Panc1 (cell line): ENCODE measurements around the gene TANC1. TPM values are rescaled to one million over a fixed set of nuclear protein-coding genes. Genes with fewer than 3 reads are reported as not detected.

Source experiments
- ATAC-seq: fragments of 200-7000 bp; cut with Tn5 transposase; 2 replicates; pipeline ENCODE4 v1.9.1; 2020; ENCODE audit warnings: mild to moderate bottlenecking, moderate library complexity
- BruUV-seq: library from RNA; stranded (reverse); fragments of 400-500 nt; replicated peaks from 2 replicates; lab custom pipeline; 2021; lab: Mats Ljungman, UMichigan
- CTCF ChIA-PET: fragments of 300-600 bp; sonication (Branson Sonifier 250); formaldehyde crosslinking; loops from one replicate; lab custom pipeline; 2022; ENCODE audit warnings: antibody characterized with exemption; lab: Charles Lee
- POLR2A ChIA-PET: fragments of 300-600 bp; sonication (Branson Sonifier 250); formaldehyde crosslinking; loops from one replicate; lab custom pipeline; 2022; ENCODE audit warnings: antibody characterized with exemption; lab: Charles Lee
- DNase-seq: peaks from one replicate; pipeline ENCODE4 v3.0.0-alpha.2; 2010; ENCODE audit warnings: low read depth, low spot score
- H3K27ac ChIP-seq: 2 replicates; pipeline ENCODE4 v1.5.1; 2011; ENCODE audit warnings: mild to moderate bottlenecking, low read length, inconsistent platforms
- H3K27me3 ChIP-seq: fragments of 200-500 bp; sonication (Bioruptor generic); 2 replicates; pipeline ENCODE4 v1.6.0; 2014; ENCODE audit warnings: low read length, inconsistent platforms; ENCODE audit not compliant: control insufficient read depth, insufficient read depth
- H3K36me3 ChIP-seq: fragments of 200-500 bp; sonication (Bioruptor generic); 2 replicates; pipeline ENCODE4 v1.5.1; 2014; ENCODE audit warnings: inconsistent platforms, mild to moderate bottlenecking, low read length, moderate library complexity; ENCODE audit not compliant: control insufficient read depth, insufficient read depth
- H3K4me1 ChIP-seq: 2 replicates; pipeline ENCODE4 v1.5.1; 2011; ENCODE audit warnings: inconsistent platforms, mild to moderate bottlenecking, low read length, moderate library complexity; ENCODE audit not compliant: control insufficient read depth, insufficient read depth
- H3K4me3 ChIP-seq, 2 experiments: 2 replicates each; pipeline ENCODE4 v1.5.1; 2011 to 2012; ENCODE audit warnings: low read depth in 2 of 2, low read length in 2 of 2, mild to moderate bottlenecking in 2 of 2, inconsistent platforms in 1 of 2, moderate library complexity in 1 of 2
- H3K9me3 ChIP-seq: fragments of 200-500 bp; sonication (Bioruptor generic); 2 replicates; pipeline ENCODE4 v1.5.1; 2014; ENCODE audit warnings: low read depth, mild to moderate bottlenecking, inconsistent platforms, low read length, moderate library complexity; ENCODE audit not compliant: control insufficient read depth, insufficient read depth
- CTCF ChIP-seq: fragments of 450-650 bp; IDR thresholded peaks from 2 replicates; pipeline ENCODE4 v1.5.1; 2017; ENCODE audit warnings: mild to moderate bottlenecking
- POLR2AphosphoS5 ChIP-seq: IDR thresholded peaks from 2 replicates; pipeline ENCODE4 v1.6.1; 2012; ENCODE audit warnings: mild to moderate bottlenecking, low read depth, low read length, moderate library complexity
- REST ChIP-seq, 2 experiments: IDR thresholded peaks; 2 replicates each; pipeline ENCODE4 v1.6.1; 2011 to 2012; ENCODE audit warnings: low read depth in 2 of 2, control low read depth in 1 of 2, low read length in 1 of 2, mild to moderate bottlenecking in 1 of 2, moderate library complexity in 1 of 2; ENCODE audit not compliant: insufficient read depth in 1 of 2
- SIN3A ChIP-seq: IDR thresholded peaks from 2 replicates; pipeline ENCODE4 v1.6.1; 2012; ENCODE audit warnings: low read depth, mild to moderate bottlenecking, low read length, moderate library complexity, borderline replicate concordance; ENCODE audit not compliant: insufficient read depth
- TCF7L2 ChIP-seq: IDR thresholded peaks from 2 replicates; pipeline ENCODE4 v1.6.1; 2011; ENCODE audit warnings: mild to moderate bottlenecking, low read depth, low read length, inconsistent platforms
- in situ Hi-C: cut with HindIII; loops from 2 replicates; pipeline ENCODE4 v1.10.0; 2016; ENCODE audit warnings: low sequenced_read_pairs, low pct_unique_long_range_greater_than_20kb
- intact Hi-C: fragments of 100-400 bp; cut with micrococcal nuclease; formaldehyde crosslinking; loops from one replicate; pipeline ENCODE4 v1.10.0; 2022; ENCODE audit not compliant: unreplicated experiment
- total RNA-seq: library from RNA; stranded (reverse); gene quantifications from one replicate; pipeline ENCODE4 v1.2.1, GENCODE V29; 2021; ENCODE audit not compliant: unreplicated experiment

The TANC1 gene
- total RNA-seq, 1 experiment from 2014 or later, result 44.3 TPM

DNA sequence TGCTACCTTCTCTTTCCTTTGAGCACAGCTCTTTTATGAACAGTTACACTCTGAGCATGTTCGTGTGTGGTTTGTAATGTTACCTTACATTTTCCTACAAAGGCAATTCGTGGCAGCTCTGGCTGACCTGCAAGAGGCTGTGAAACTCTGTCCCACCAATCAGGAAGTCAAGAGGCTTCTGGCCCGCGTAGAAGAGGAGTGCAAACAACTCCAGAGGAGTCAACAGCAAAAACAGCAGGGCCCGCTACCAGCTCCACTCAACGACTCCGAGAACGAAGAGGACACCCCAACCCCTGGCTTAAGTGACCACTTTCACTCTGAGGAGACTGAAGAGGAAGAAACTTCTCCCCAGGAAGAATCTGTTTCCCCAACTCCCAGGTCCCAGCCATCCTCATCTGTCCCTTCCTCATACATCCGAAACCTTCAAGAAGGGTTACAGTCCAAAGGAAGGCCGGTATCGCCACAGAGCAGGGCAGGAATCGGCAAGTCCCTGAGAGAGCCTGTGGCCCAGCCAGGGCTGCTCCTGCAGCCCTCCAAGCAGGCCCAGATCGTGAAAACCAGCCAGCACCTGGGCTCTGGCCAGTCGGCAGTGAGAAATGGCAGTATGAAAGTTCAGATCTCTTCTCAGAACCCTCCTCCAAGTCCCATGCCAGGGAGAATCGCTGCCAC lies 261.2 kb downstream of the TANC1 start:
- no peak for ATAC-seq
- intact Hi-C loops, result no loop called here
- CTCF ChIA-PET, result no interaction called here

GRCh38 chr2:159230145-159230877 lies 261.9 kb downstream of the TANC1 start:
- Histone ChIP-seq H3K27ac (no peak overlapping the region), H3K4me3 (no peak overlapping the region), H3K4me1 (no peaks in the 10 kb centered on the region), H3K27me3 (no peaks in the 10 kb centered on the region), H3K36me3 (peaks cover 18% of the 10 kb centered on the region), H3K9me3 (no peaks in the 10 kb centered on the region)
- POLR2A ChIA-PET, result no interaction called here
- no peak for ATAC-seq
- no TSS peak for BruUV-seq
- intact Hi-C loops, result no loop called here
- CTCF ChIA-PET, result no interaction called here
- in situ Hi-C loops, result no loop called here
- DNase-seq, result no peak
- no peak for TF ChIP-seq SIN3A

More for the DNA sequence above, 261.2 kb downstream of the TANC1 start:
- H3K36me3 ChIP-seq, result peaks cover 16% of the 10 kb centered on the region
- no TSS peak for BruUV-seq
- no peak overlapping the region for H3K4me3 ChIP-seq
- TF ChIP-seq CTCF, result no peak
- TF ChIP-seq TCF7L2, result no peak
- TF ChIP-seq SIN3A, result no peak
- no peak for TF ChIP-seq POLR2AphosphoS5
- no peak for TF ChIP-seq REST (IDR thresholded peaks at IDR 0.05; ENCODE audit: insufficient read depth in 1 of 2, low read depth in 2 of 2, low read length in 1 of 2)
- H3K9me3 ChIP-seq, result no peaks in the 10 kb centered on the region
- POLR2A ChIA-PET, result no interaction called here
- no peaks in the 10 kb centered on the region for H3K4me1 ChIP-seq
- H3K27me3 ChIP-seq, result no peaks in the 10 kb centered on the region
- DNase-seq, result no peak
- in situ Hi-C loops, result no loop called here
- no peak overlapping the region for H3K27ac ChIP-seq
